ENCODE data around the gene DDIT4. TPM values are rescaled to one million over a fixed set of nuclear protein-coding genes. Genes with fewer than 3 reads are reported as not detected.

The DDIT4 gene
- total RNA-seq, 1 experiment from 2014 or later, result 157 TPM

DNA sequence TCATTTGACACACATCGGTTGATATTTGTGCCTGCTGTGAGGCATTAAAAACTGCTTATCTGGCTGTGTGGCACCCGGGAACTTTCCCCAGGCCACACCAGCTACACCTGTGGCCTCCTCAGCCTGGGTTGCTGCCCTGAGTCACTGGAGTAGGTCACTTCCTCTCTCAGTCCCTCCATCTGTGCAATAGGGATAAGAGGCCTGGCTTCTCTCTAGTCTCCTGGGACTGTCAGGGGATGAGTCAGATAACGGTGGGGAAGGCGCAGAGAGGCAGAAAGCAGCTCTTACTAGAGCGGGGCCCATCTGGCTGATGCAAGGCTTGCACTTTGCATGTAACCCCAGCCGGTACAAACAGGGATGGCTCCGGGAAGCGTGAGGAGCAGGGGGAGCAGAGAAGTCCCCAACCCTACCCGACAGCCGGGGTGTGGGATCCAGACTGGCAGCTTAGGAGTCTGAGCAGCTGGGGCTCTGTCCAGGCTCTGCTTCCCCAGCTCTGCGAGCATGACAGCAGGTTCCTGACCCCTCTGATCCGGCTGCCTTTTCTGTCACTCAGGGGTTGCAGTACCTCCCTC is 47.0 kb downstream of the DDIT4 start:
- POLR2A ChIA-PET, result interaction anchor here (0.5 to 0.7 kb wide), 2 partner anchors 65 to 105 kb away, joined by 5 to 14 read pairs; partner anchors contain the start of gene ANAPC16
- H3K27me3 ChIP-seq (ENCODE audit: control insufficient read depth, insufficient read depth, low read length), result no peaks in the 10 kb centered on the region
- in situ Hi-C loops (cut with HindIII; ENCODE audit: low pct_unique_long_range_greater_than_20kb, low sequenced_read_pairs), result loop anchor here (25.0 kb wide), 1 partner anchor 358 kb away; the partner anchor contains the start of gene CHST3

DNA sequence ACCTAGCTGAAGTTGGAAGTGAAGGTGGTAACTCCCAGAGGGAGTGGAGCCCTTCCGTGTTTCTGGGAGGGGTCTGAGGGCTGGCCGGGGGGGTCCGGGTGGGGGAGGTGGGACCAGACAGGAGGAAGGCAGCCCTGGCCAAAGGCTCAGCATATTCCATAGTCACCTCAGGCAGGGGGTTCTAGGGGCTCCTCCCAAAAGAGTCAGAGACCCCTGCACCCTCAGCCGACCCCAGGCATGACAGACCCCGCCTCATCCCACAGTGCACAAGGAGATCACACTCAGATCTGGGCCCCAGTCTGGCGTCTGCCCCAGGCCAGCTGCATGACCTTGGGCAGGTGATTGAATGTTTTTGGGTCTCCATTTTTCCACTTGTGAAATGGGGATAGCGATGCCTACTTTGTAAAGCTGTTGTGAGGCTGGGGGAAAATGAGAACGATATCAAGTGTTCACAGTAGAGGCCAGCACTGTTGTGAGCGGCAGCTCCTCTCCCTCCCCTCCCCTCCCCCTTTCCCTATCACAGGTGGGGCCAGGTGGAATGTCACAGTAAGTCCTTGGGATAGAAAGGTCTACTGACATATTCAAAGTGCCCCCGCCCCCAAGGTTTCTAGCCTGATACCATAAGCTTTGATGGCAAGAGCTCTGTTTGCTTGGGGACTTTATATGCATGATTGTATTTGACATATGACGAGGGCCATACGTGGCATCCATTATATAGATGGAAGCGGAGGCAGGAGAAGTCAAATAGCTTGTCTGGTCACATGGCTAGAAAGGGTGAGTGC is 47.7 kb downstream of the DDIT4 start:
- BruUV-seq (replicated peaks), result no TSS peak
- peaks cover 84% of the 10 kb centered on the region for H3K4me1 ChIP-seq (ENCODE audit: control insufficient read depth, insufficient read depth, low read length)

More for the DNA sequence above, 47.0 kb downstream of the DDIT4 start:
- BruUV-seq (replicated peaks), result no TSS peak
- intact Hi-C loops (cut with micrococcal nuclease; ENCODE audit: unreplicated experiment), result no loop called here
- Histone ChIP-seq H3K36me3 (ENCODE audit: control insufficient read depth, insufficient read depth, low read length) (no peaks in the 10 kb centered on the region), H3K9me3 (ENCODE audit: control insufficient read depth, insufficient read depth, low read depth, low read length) (no peaks in the 10 kb centered on the region), H3K4me1 (ENCODE audit: control insufficient read depth, insufficient read depth, low read length) (peaks cover 91% of the 10 kb centered on the region), H3K27ac (ENCODE audit: low read length) (peak overlapping the region; percentile 89), H3K4me3 (ENCODE audit: low read depth in 2 of 2, low read length in 2 of 2) (no peak overlapping the region)
- ATAC-seq (peak; percentile 82), DNase-seq (ENCODE audit: low read depth, low spot score) (peak; percentile 96)
- CTCF ChIA-PET, result interaction anchor here (0.6 to 1.2 kb wide), 7 partner anchors 16 to 423 kb away, joined by 3 to 6 read pairs (median 4); no protein-coding TSS in a partner anchor
- TF ChIP-seq, protein P1, sequence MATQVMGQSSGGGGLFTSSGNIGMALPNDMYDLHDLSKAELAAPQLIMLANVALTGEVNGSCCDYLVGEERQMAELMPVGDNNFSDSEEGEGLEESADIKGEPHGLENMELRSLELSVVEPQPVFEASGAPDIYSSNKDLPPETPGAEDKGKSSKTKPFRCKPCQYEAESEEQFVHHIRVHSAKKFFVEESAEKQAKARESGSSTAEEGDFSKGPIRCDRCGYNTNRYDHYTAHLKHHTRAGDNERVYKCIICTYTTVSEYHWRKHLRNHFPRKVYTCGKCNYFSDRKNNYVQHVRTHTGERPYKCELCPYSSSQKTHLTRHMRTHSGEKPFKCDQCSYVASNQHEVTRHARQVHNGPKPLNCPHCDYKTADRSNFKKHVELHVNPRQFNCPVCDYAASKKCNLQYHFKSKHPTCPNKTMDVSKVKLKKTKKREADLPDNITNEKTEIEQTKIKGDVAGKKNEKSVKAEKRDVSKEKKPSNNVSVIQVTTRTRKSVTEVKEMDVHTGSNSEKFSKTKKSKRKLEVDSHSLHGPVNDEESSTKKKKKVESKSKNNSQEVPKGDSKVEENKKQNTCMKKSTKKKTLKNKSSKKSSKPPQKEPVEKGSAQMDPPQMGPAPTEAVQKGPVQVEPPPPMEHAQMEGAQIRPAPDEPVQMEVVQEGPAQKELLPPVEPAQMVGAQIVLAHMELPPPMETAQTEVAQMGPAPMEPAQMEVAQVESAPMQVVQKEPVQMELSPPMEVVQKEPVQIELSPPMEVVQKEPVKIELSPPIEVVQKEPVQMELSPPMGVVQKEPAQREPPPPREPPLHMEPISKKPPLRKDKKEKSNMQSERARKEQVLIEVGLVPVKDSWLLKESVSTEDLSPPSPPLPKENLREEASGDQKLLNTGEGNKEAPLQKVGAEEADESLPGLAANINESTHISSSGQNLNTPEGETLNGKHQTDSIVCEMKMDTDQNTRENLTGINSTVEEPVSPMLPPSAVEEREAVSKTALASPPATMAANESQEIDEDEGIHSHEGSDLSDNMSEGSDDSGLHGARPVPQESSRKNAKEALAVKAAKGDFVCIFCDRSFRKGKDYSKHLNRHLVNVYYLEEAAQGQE (IDR thresholded peaks at IDR 0.05; ENCODE audit: insufficient read depth in 1 of 2, low read depth in 2 of 2, low read length in 1 of 2), result no peak
- TF ChIP-seq TCF7L2 (IDR thresholded peaks at IDR 0.05; ENCODE audit: low read depth, low read length) (peak; percentile 21; the same call in 1 of the 2 replicates), POLR2AphosphoS5 (IDR thresholded peaks at IDR 0.05; ENCODE audit: low read depth, low read length) (peak; percentile 71; the same call in 1 of the 2 replicates), SIN3A (IDR thresholded peaks at IDR 0.05; ENCODE audit: borderline replicate concordance, insufficient read depth, low read depth, low read length) (no peak)
- TF ChIP-seq, protein P2, sequence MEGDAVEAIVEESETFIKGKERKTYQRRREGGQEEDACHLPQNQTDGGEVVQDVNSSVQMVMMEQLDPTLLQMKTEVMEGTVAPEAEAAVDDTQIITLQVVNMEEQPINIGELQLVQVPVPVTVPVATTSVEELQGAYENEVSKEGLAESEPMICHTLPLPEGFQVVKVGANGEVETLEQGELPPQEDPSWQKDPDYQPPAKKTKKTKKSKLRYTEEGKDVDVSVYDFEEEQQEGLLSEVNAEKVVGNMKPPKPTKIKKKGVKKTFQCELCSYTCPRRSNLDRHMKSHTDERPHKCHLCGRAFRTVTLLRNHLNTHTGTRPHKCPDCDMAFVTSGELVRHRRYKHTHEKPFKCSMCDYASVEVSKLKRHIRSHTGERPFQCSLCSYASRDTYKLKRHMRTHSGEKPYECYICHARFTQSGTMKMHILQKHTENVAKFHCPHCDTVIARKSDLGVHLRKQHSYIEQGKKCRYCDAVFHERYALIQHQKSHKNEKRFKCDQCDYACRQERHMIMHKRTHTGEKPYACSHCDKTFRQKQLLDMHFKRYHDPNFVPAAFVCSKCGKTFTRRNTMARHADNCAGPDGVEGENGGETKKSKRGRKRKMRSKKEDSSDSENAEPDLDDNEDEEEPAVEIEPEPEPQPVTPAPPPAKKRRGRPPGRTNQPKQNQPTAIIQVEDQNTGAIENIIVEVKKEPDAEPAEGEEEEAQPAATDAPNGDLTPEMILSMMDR (IDR thresholded peaks at IDR 0.05), result no peak

More for the DNA sequence above, 47.7 kb downstream of the DDIT4 start:
- in situ Hi-C loops (cut with HindIII; ENCODE audit: low pct_unique_long_range_greater_than_20kb, low sequenced_read_pairs), result loop anchor here (25.0 kb wide), 1 partner anchor 359 kb away; the partner anchor contains the start of gene CHST3
- no peaks in the 10 kb centered on the region for H3K36me3 ChIP-seq (ENCODE audit: control insufficient read depth, insufficient read depth, low read length)
- TF ChIP-seq, protein P2 (IDR thresholded peaks at IDR 0.05), result no peak
- TF ChIP-seq, protein P1 (IDR thresholded peaks at IDR 0.05; ENCODE audit: insufficient read depth in 1 of 2, low read depth in 2 of 2, low read length in 1 of 2), result no peak
- TF ChIP-seq SIN3A (IDR thresholded peaks at IDR 0.05; ENCODE audit: borderline replicate concordance, insufficient read depth, low read depth, low read length) (0 out of 2 replicates have a peak, but pooled peaks have one; percentile 10), TCF7L2 (IDR thresholded peaks at IDR 0.05; ENCODE audit: low read depth, low read length) (no peak)
- no peak for DNase-seq (ENCODE audit: low read depth, low spot score)
- no peak overlapping the region for H3K4me3 ChIP-seq (ENCODE audit: low read depth in 2 of 2, low read length in 2 of 2)
- ChIA-PET POLR2A (no interaction called here), CTCF (interaction anchor here (0.5 to 1.1 kb wide), 6 partner anchors 15 to 424 kb away, joined by 3 to 6 read pairs (median 4); no protein-coding TSS in a partner anchor)
- ATAC-seq, result no peak
- H3K9me3 ChIP-seq (ENCODE audit: control insufficient read depth, insufficient read depth, low read depth, low read length), result no peaks in the 10 kb centered on the region
- H3K27me3 ChIP-seq (ENCODE audit: control insufficient read depth, insufficient read depth, low read length), result no peaks in the 10 kb centered on the region
- peak overlapping the region; percentile 89 for H3K27ac ChIP-seq (ENCODE audit: low read length)
- intact Hi-C loops (cut with micrococcal nuclease; ENCODE audit: unreplicated experiment), result no loop called here
